Natural killer cell (primary cell): Measurements from ENCODE around the gene PLEKHA7. TPM values are rescaled to one million over a fixed set of nuclear protein-coding genes. Genes with fewer than 3 reads are reported as not detected.

Source experiments
- ATAC-seq, 3 donors: fragments of 150-1000 bp in 2 of 3; fragments of 200-7000 bp in 1 of 3; cut with Tn5 transposase; 1 replicate in 1 of 3; 2 replicates in 2 of 3; pipeline ENCODE4 v1.10.0; 2021; ENCODE audit warnings: mild to moderate bottlenecking in 2 of 3, moderate library complexity in 2 of 3
- DNase-seq, 2 donors: peaks; one replicate each; pipeline versions ENCODE4 v3.0.0 to v3.0.0-alpha.2; 2013 to 2021; ENCODE audit warnings: mixed read lengths in 1 of 2
- H3K27ac ChIP-seq: one replicate; pipeline ENCODE4 v1.5.1; 2013; ENCODE audit warnings: mild to moderate bottlenecking, low read length
- H3K27me3 ChIP-seq: one replicate; pipeline ENCODE4 v1.6.1; 2013; ENCODE audit warnings: low read length; ENCODE audit not compliant: control insufficient read depth, insufficient read depth
- H3K36me3 ChIP-seq: one replicate; pipeline ENCODE4 v1.6.1; 2013; ENCODE audit warnings: low read length; ENCODE audit not compliant: control insufficient read depth, insufficient read depth
- H3K4me1 ChIP-seq: one replicate; pipeline ENCODE4 v1.6.1; 2013; ENCODE audit warnings: low read length; ENCODE audit not compliant: control insufficient read depth, insufficient read depth
- H3K4me3 ChIP-seq: one replicate; pipeline ENCODE4 v1.5.1; 2013; ENCODE audit warnings: low read length
- H3K9me3 ChIP-seq: one replicate; pipeline ENCODE4 v1.6.1; 2013; ENCODE audit warnings: low read length; ENCODE audit not compliant: control insufficient read depth, insufficient read depth
- H3K27ac Mint-ChIP-seq, 2 donors: one replicate each; pipeline ENCODE4 v1.8.0; 2022; ENCODE audit warnings: mild to moderate bottlenecking in 2 of 2, mixed read lengths in 2 of 2, moderate library complexity in 1 of 2
- H3K27me3 Mint-ChIP-seq, 2 donors: one replicate each; pipeline ENCODE4 v1.8.0; 2022; ENCODE audit warnings: low read depth in 2 of 2, mixed read lengths in 2 of 2
- H3K36me3 Mint-ChIP-seq: one replicate; pipeline ENCODE4 v1.8.0; 2022; ENCODE audit warnings: mixed read lengths
- H3K4me1 Mint-ChIP-seq, 2 donors: one replicate each; pipeline ENCODE4 v1.8.0; 2022; ENCODE audit warnings: mixed read lengths in 2 of 2
- H3K4me3 Mint-ChIP-seq: one replicate; pipeline ENCODE4 v1.8.0; 2022; ENCODE audit warnings: mild to moderate bottlenecking, moderate library complexity, mixed read lengths
- H3K9me3 Mint-ChIP-seq, 2 donors: one replicate each; pipeline ENCODE4 v1.8.0; 2022; ENCODE audit warnings: mixed read lengths in 2 of 2
- WGBS: methylation state at CpG from one replicate; pipeline ENCODE4 v1.1.7; 2013; ENCODE audit warnings: missing lambda C conversion rate; ENCODE audit not compliant: insufficient coverage; 5-methylcytosine and 5-hydroxymethylcytosine counted together
- intact Hi-C: fragments of 100-400 bp; cut with micrococcal nuclease; formaldehyde crosslinking; loops from one replicate; pipeline ENCODE4 v1.14.2; 2022
- total RNA-seq, 4 donors: library from RNA; stranded (reverse); fragments of 120-200 nt in 1 of 4; gene quantifications; one replicate each; pipeline versions ENCODE4 v1.2.3 to v1.2.4, GENCODE V29; 2013 to 2022
- TF ChIP-seq, protein P1 (sequence below): fragments of 200-600 bp; IDR thresholded peaks from one replicate; pipeline ENCODE4 v1.8.0; 2022; ENCODE audit warnings: antibody characterized with exemption

The PLEKHA7 gene
- total RNA-seq, 3 donors from 2014 or later (not counting 1 experiment from before 2014, with no cell fraction given) = 1.00 to 2.5 (median 1.3) TPM

DNA sequence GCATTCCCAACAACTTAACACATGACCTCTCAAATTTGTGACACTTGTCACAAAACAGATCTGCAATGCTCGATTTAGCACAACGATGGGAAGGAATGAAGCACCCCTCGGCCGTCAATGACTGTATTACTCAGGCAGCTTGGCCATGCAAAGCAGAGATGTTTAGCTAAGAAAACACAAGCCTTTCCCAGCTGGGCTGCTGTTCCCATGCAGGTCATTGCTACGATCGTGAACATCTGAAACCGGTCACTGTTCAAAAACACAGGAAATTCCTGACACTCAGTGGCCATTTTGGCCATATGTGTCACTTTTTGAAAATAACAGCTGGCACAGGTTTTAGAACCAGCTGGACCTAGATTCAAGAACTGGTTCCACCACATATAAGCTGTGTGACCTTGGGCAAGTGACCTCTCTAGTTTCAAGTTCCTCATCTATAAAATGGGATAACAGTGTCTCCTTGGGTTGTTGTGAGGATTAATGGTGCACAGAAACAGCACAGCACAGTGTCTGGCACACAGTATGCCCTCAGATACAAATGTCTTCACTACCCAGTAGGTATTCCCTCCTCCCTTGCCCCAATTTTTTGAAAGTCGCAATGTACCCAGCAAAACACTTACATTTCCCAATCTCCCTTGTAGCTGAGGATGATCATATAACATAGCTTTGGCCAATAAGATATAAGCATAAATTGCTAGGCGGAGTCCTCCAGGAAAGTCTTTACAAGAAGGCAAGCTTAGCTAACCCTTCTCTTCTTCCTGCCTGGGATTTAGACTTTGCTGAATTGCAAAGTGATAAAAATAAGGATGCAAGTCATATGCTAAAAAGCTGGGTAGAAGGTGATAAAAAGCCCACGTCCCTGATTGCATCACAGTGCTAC is 182.7 kb downstream of the PLEKHA7 start:
- intact Hi-C loops = no loop called here
- no peaks in the 10 kb centered on the region for H3K9me3 ChIP-seq
- ATAC-seq = no peak
- WGBS = 90% methylated on average over 10 of the region's 10 CpGs
- H3K36me3 Mint-ChIP-seq = no peaks in the 10 kb centered on the region
- no peak overlapping the region for H3K27ac Mint-ChIP-seq
- no peaks in the 10 kb centered on the region for H3K27me3 ChIP-seq
- no peak overlapping the region for H3K27ac ChIP-seq
- no peaks in the 10 kb centered on the region for H3K27me3 Mint-ChIP-seq
- no peaks in the 10 kb centered on the region for H3K4me1 ChIP-seq
- no peak for DNase-seq
- H3K4me3 ChIP-seq = no peak overlapping the region
- no peak overlapping the region for H3K4me3 Mint-ChIP-seq
- no peaks in the 10 kb centered on the region for H3K36me3 ChIP-seq
- H3K9me3 Mint-ChIP-seq = no peaks in the 10 kb centered on the region
- no peaks in the 10 kb centered on the region for H3K4me1 Mint-ChIP-seq
- TF ChIP-seq, protein P1, sequence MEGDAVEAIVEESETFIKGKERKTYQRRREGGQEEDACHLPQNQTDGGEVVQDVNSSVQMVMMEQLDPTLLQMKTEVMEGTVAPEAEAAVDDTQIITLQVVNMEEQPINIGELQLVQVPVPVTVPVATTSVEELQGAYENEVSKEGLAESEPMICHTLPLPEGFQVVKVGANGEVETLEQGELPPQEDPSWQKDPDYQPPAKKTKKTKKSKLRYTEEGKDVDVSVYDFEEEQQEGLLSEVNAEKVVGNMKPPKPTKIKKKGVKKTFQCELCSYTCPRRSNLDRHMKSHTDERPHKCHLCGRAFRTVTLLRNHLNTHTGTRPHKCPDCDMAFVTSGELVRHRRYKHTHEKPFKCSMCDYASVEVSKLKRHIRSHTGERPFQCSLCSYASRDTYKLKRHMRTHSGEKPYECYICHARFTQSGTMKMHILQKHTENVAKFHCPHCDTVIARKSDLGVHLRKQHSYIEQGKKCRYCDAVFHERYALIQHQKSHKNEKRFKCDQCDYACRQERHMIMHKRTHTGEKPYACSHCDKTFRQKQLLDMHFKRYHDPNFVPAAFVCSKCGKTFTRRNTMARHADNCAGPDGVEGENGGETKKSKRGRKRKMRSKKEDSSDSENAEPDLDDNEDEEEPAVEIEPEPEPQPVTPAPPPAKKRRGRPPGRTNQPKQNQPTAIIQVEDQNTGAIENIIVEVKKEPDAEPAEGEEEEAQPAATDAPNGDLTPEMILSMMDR = no peak

DNA sequence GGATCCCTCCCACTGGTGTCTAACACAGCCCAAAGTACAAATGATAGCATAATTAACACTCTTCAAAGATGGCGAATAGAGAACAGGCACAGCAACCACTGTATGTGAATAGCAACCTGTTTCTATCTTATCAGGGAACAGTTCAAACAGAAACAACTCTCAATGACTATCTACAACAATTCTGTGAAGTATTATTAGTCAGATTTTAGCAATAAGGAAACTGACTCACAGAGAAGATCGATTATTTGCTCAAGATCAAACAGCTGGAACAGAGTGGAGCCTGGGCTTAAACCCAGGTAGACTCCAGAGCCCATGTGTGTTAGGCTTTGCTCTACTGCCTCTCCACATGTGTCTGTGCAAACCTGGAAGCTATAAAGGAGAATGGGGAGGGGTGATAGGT is 187.1 kb downstream of the PLEKHA7 start:
- DNase-seq (no peak), ATAC-seq (no peak)
- no peaks in the 10 kb centered on the region for H3K4me1 ChIP-seq
- intact Hi-C loops = no loop called here
- TF ChIP-seq, protein P1 = no peak
- no peaks in the 10 kb centered on the region for H3K27me3 Mint-ChIP-seq
- H3K4me1 Mint-ChIP-seq = no peaks in the 10 kb centered on the region
- no peak overlapping the region for H3K4me3 Mint-ChIP-seq
- 46% methylated on average over 1 of the region's 2 CpGs for WGBS
- no peak overlapping the region for H3K4me3 ChIP-seq
- H3K27me3 ChIP-seq = no peaks in the 10 kb centered on the region
- no peaks in the 10 kb centered on the region for H3K9me3 Mint-ChIP-seq
- no peak overlapping the region for H3K27ac ChIP-seq
- no peaks in the 10 kb centered on the region for H3K36me3 ChIP-seq
- no peaks in the 10 kb centered on the region for H3K9me3 ChIP-seq
- H3K27ac Mint-ChIP-seq = no peak overlapping the region
- no peaks in the 10 kb centered on the region for H3K36me3 Mint-ChIP-seq

DNA sequence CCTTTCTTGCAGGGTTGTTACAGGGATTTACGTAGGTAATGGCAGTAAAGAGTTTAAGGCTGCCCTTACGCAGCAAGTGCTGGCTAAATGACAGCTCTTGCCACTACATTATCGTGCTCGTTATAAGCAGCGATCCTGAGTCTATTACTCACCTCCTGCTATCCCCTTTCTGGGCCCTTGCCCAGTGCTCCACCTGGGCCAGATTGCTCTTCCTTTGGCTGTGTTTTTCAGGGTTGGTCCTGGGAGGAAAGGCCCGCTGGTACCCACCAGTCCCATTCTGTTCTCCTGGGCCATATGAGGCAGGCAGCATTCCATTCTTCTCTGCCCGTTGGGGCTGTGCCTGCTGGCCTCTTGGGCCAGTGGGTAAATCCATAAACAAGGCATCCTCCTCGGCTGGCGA is 188.2 kb downstream of the PLEKHA7 start:
- Mint-ChIP-seq H3K4me3 (no peak overlapping the region), H3K27me3 (no peaks in the 10 kb centered on the region), H3K9me3 (no peaks in the 10 kb centered on the region), H3K4me1 (no peaks in the 10 kb centered on the region), H3K27ac (no peak overlapping the region), H3K36me3 (no peaks in the 10 kb centered on the region)
- intact Hi-C loops = no loop called here
- TF ChIP-seq, protein P1 = no peak
- no peaks in the 10 kb centered on the region for H3K27me3 ChIP-seq
- no peaks in the 10 kb centered on the region for H3K36me3 ChIP-seq
- no peaks in the 10 kb centered on the region for H3K4me1 ChIP-seq
- H3K27ac ChIP-seq = no peak overlapping the region
- no peaks in the 10 kb centered on the region for H3K9me3 ChIP-seq
- no peak overlapping the region for H3K4me3 ChIP-seq
- 91% methylated on average over 9 of the region's 9 CpGs for WGBS
- DNase-seq (no peak), ATAC-seq (no peak)
